T-cell (primary cell): Measurements from ENCODE around the gene RAB3D. TPM values are rescaled to one million over a fixed set of nuclear protein-coding genes. Genes with fewer than 3 reads are reported as not detected.
"Not testable (repeated sequence)": the region's sequence is repeated elsewhere in the genome, so short reads cannot be mapped to it uniquely, and the experiment has no call there.

Experiments used
- ATAC-seq, 4 experiments: fragments of 200-7000 bp in 3 of 4; fragments of 150-1000 bp in 1 of 4; cut with Tn5 transposase; replicated peaks in 1 of 4; 1 replicate in 3 of 4; 2 replicates in 1 of 4; pipeline ENCODE4 v1.10.0; 2021; ENCODE audit warnings: moderate library complexity in 3 of 4, mild to moderate bottlenecking in 2 of 4, moderate number of reproducible peaks in 1 of 4
- CTCF ChIA-PET, 2 donors: fragments of 300-600 bp; sonication (Branson Sonifier 250); formaldehyde crosslinking; loops; one replicate each; lab custom pipeline; 2022; ENCODE audit warnings: antibody characterized with exemption in 2 of 2; lab: Charles Lee
- POLR2A ChIA-PET, 2 donors: fragments of 300-600 bp; sonication (Branson Sonifier 250); formaldehyde crosslinking; loops; one replicate each; lab custom pipeline; 2022; ENCODE audit warnings: antibody characterized with exemption in 2 of 2; lab: Charles Lee
- DNase-seq, 35 experiments: peaks; one replicate each; pipeline versions ENCODE4 v3.0.0 to v3.0.0-alpha.2; 2013 to 2023
- H3K27ac ChIP-seq: one replicate; pipeline ENCODE4 v1.5.1; 2013; ENCODE audit warnings: low read length
- H3K27me3 ChIP-seq, 2 experiments: replicated peaks in 1 of 2; 1 replicate in 1 of 2; 2 replicates in 1 of 2; pipeline versions ENCODE4 v1.6.1 to v1.7.0; 2013; ENCODE audit warnings: low read length in 1 of 2, mixed read lengths in 1 of 2; ENCODE audit not compliant: control insufficient read depth in 2 of 2, insufficient read depth in 2 of 2; ENCODE audit errors: extremely low read depth in 1 of 2
- H3K36me3 ChIP-seq, 2 donors: 1 replicate in 1 of 2; 2 replicates in 1 of 2; pipeline versions ENCODE4 v1.6.1 to v1.7.0; 2013; ENCODE audit warnings: low read length in 1 of 2; ENCODE audit not compliant: control insufficient read depth in 2 of 2, insufficient read depth in 1 of 2; ENCODE audit errors: extremely low read depth in 1 of 2
- H3K4me1 ChIP-seq, 2 experiments: 1 replicate in 1 of 2; 2 replicates in 1 of 2; pipeline versions ENCODE4 v1.6.1 to v1.7.0; 2013; ENCODE audit warnings: low read length in 2 of 2, mixed read lengths in 1 of 2; ENCODE audit not compliant: insufficient read depth in 2 of 2, control insufficient read depth in 1 of 2; ENCODE audit errors: extremely low read depth in 1 of 2
- H3K4me3 ChIP-seq, 2 donors: 1 replicate in 1 of 2; 2 replicates in 1 of 2; pipeline versions ENCODE4 v1.5.1 to v1.7.0; 2013; ENCODE audit warnings: mild to moderate bottlenecking in 2 of 2, low read length in 1 of 2, moderate library complexity in 1 of 2; ENCODE audit not compliant: control insufficient read depth in 1 of 2; ENCODE audit errors: extremely low read depth in 1 of 2
- H3K9me3 ChIP-seq: 2 replicates; pipeline ENCODE4 v1.7.0; 2013
- H3K27ac Mint-ChIP-seq, 2 donors: one replicate each; pipeline ENCODE4 v1.8.0; 2020 to 2021; ENCODE audit warnings: mild to moderate bottlenecking in 2 of 2, mixed read lengths in 2 of 2
- H3K27me3 Mint-ChIP-seq, 2 donors: one replicate each; pipeline ENCODE4 v1.8.0; 2021 to 2022; ENCODE audit warnings: mixed read lengths in 2 of 2
- H3K36me3 Mint-ChIP-seq: one replicate; pipeline ENCODE4 v1.8.0; 2021; ENCODE audit warnings: mixed read lengths
- H3K4me1 Mint-ChIP-seq, 3 donors: one replicate each; pipeline ENCODE4 v1.8.0; 2020 to 2022; ENCODE audit warnings: mixed read lengths in 3 of 3, mild to moderate bottlenecking in 1 of 3
- H3K4me3 Mint-ChIP-seq, 3 donors: one replicate each; pipeline ENCODE4 v1.8.0; 2020 to 2022; ENCODE audit warnings: mild to moderate bottlenecking in 3 of 3, mixed read lengths in 3 of 3, moderate library complexity in 3 of 3
- H3K9me3 Mint-ChIP-seq, 3 donors: one replicate each; pipeline ENCODE4 v1.8.0; 2020 to 2022; ENCODE audit warnings: mixed read lengths in 3 of 3
- WGBS: methylation state at CpG from one replicate; pipeline ENCODE4 v1.1.5; 2013; ENCODE audit warnings: missing lambda C conversion rate; ENCODE audit not compliant: insufficient coverage; 5-methylcytosine and 5-hydroxymethylcytosine counted together
- total RNA-seq, 35 experiments: library from RNA in 6 of 35; stranded (reverse) in 6 of 35; fragments of 120-200 nt in 1 of 35; gene quantifications; one replicate each; pipeline versions ENCODE4 v1.2.1 to v1.2.4 and lab custom pipeline; 2013 to 2026

RAB3D gene
- total RNA-seq, 5 donors from 2014 or later (not counting 1 experiment from before 2014, with no cell fraction given), result 4.7 to 9.5 (median 8.8) TPM

- peak overlapping the region; percentile 84 to 91 for H3K4me3 ChIP-seq
- peaks cover 4 to 27% of the 10 kb centered on the region in 2 experiments for H3K4me1 ChIP-seq
- DNase-seq, result no peak
- no peak overlapping the region for H3K27ac ChIP-seq
- no peaks in the 10 kb centered on the region for H3K9me3 ChIP-seq
- ATAC-seq, result no peak
- 81% methylated on average over 4 of the region's 15 CpGs for WGBS
- peaks cover 3 to 5% (median 3%) of the 10 kb centered on the region in 3 donors for H3K9me3 Mint-ChIP-seq
- H3K27me3 ChIP-seq, result peaks cover 0 to 3% of the 10 kb centered on the region in 2 experiments
- H3K27ac Mint-ChIP-seq, result peak overlapping the region; percentile 81 to 95
- H3K36me3 Mint-ChIP-seq, result peaks cover 12% of the 10 kb centered on the region
- H3K4me1 Mint-ChIP-seq, result peaks cover 27 to 33% (median 28%) of the 10 kb centered on the region in 3 donors
- peak overlapping the region; percentile 93 to 97 (median 97) for H3K4me3 Mint-ChIP-seq
- H3K27me3 Mint-ChIP-seq, result no peaks in the 10 kb centered on the region
- ChIA-PET POLR2A (interaction anchor here in 1 of 2 donors (0.7 to 1.6 kb wide), 5 partner anchors 23 to 94 kb away, joined by 3 to 9 read pairs (median 3); partner anchors contain the start of gene SWSAP1), CTCF (interaction anchor here in 1 of 2 donors (0.5 to 2.0 kb wide), 3 partner anchors 30 to 38 kb away, joined by 4 to 18 read pairs (median 13); partner anchors contain the start of gene SWSAP1)
- peaks cover 0 to 4% of the 10 kb centered on the region in 2 donors for H3K36me3 ChIP-seq
These were observed 5.8 kb upstream of the RAB3D start for GRCh38 chr19:11345122-11345803.

- peaks cover 0 to 6% of the 10 kb centered on the region in 2 experiments for H3K27me3 ChIP-seq
- H3K4me1 Mint-ChIP-seq, result peaks cover 41 to 48% (median 46%) of the 10 kb centered on the region in 3 donors
- ATAC-seq, result no peak
- H3K9me3 ChIP-seq, result no peaks in the 10 kb centered on the region
- H3K4me1 ChIP-seq, result peaks cover 4 to 54% of the 10 kb centered on the region in 2 experiments
- DNase-seq, result no peak
- CTCF ChIA-PET, result no interaction called here
- no peak overlapping the region for H3K27ac ChIP-seq
- H3K4me3 ChIP-seq, result no peak overlapping the region
- H3K36me3 ChIP-seq, result peaks cover 0 to 4% of the 10 kb centered on the region in 2 donors
- H3K27me3 Mint-ChIP-seq, result no peaks in the 10 kb centered on the region
- no peak overlapping the region for H3K4me3 Mint-ChIP-seq
- POLR2A ChIA-PET, result no interaction called here
- H3K27ac Mint-ChIP-seq, result no peak overlapping the region
- H3K36me3 Mint-ChIP-seq, result peaks cover 5% of the 10 kb centered on the region
- WGBS, result no CpG with 5 or more reads among the region's 3 CpGs
- no peaks in the 10 kb centered on the region for H3K9me3 Mint-ChIP-seq
These were observed 3.0 kb upstream of the RAB3D start for GRCh38 chr19:11342429-11342828.

- H3K9me3 Mint-ChIP-seq, H3K27me3 Mint-ChIP-seq, H3K9me3 ChIP-seq, H3K27ac ChIP-seq, H3K36me3 ChIP-seq, POLR2A ChIA-PET, ATAC-seq, H3K27me3 ChIP-seq, DNase-seq: not testable (repeated sequence)
- H3K4me1 ChIP-seq, result peaks cover under 1 to 39% of the 10 kb centered on the region in 2 experiments
- peak overlapping the region; percentile 79 to 80 (median 79) for H3K4me3 Mint-ChIP-seq
- H3K4me1 Mint-ChIP-seq, result peaks cover 18 to 31% (median 28%) of the 10 kb centered on the region in 3 donors
- H3K27ac Mint-ChIP-seq, result peak overlapping the region in 1 of 2 donors; percentile 68
- WGBS, result 89% methylated on average over 6 of the region's 8 CpGs
- peak overlapping the region; percentile 52 to 58 for H3K4me3 ChIP-seq
- H3K36me3 Mint-ChIP-seq, result peaks cover 22% of the 10 kb centered on the region
- CTCF ChIA-PET, result interaction anchor here in 1 of 2 donors (0.6 kb wide), 1 partner anchor 36 kb away, joined by 9 read pairs; no protein-coding TSS in a partner anchor
These were observed 626 bp upstream of the RAB3D start for GRCh38 chr19:11340099-11340467.

GRCh38 chr19:11338569-11339253 lies 746 bp downstream of the RAB3D start:
- H3K4me1 ChIP-seq, result peaks cover 0 to 33% of the 10 kb centered on the region in 2 experiments
- H3K9me3 ChIP-seq, result no peaks in the 10 kb centered on the region
- ChIA-PET POLR2A (interaction anchor here (0.5 to 0.6 kb wide), 2 partner anchors 44 to 410 kb away, joined by 3 to 11 read pairs; no protein-coding TSS in a partner anchor), CTCF (no interaction called here)
- peak overlapping the region; percentile 79 to 80 (median 79) for H3K4me3 Mint-ChIP-seq
- H3K36me3 ChIP-seq, result peaks cover 4 to 11% of the 10 kb centered on the region in 2 donors
- H3K27me3 Mint-ChIP-seq, result no peaks in the 10 kb centered on the region
- peak overlapping the region; percentile 23 for H3K27ac ChIP-seq
- peak overlapping the region; percentile 81 to 84 for H3K27ac Mint-ChIP-seq
- no peaks in the 10 kb centered on the region for H3K9me3 Mint-ChIP-seq
- DNase-seq, result no peak
- 68% methylated on average over 15 of the region's 21 CpGs for WGBS
- H3K27me3 ChIP-seq, result peaks cover 0 to 3% of the 10 kb centered on the region in 2 experiments
- peak in 2 of 4 experiments; percentile 16 to 22 for ATAC-seq
- peaks cover 31% of the 10 kb centered on the region for H3K36me3 Mint-ChIP-seq
- peaks cover 11 to 26% (median 25%) of the 10 kb centered on the region in 3 donors for H3K4me1 Mint-ChIP-seq
- peak overlapping the region; percentile 52 to 58 for H3K4me3 ChIP-seq

- no peak for ATAC-seq
- POLR2A ChIA-PET, result interaction anchor here in 1 of 2 donors (0.5 kb wide), 1 partner anchor 45 kb away, joined by 11 read pairs; no protein-coding TSS in a partner anchor
- Mint-ChIP-seq H3K4me3 (peak overlapping the region in 1 of 3 donors; percentile 79), H3K36me3 (peaks cover 31% of the 10 kb centered on the region), H3K27me3 (no peaks in the 10 kb centered on the region), H3K27ac (peak overlapping the region; percentile 36 to 44), H3K9me3 (no peaks in the 10 kb centered on the region), H3K4me1 (peaks cover 11 to 26% (median 25%) of the 10 kb centered on the region in 3 donors)
- WGBS, result 96% methylated on average over 5 of the region's 7 CpGs
- H3K27ac ChIP-seq, result no peak overlapping the region
- no peak overlapping the region for H3K4me3 ChIP-seq
- H3K27me3 ChIP-seq, result peaks cover 0 to 3% of the 10 kb centered on the region in 2 experiments
- H3K9me3 ChIP-seq, result no peaks in the 10 kb centered on the region
- CTCF ChIA-PET, result interaction anchor here in 1 of 2 donors (0.7 kb wide), 1 partner anchor 48 kb away, joined by 6 read pairs; no protein-coding TSS in a partner anchor
- H3K4me1 ChIP-seq, result peaks cover 0 to 33% of the 10 kb centered on the region in 2 experiments
- DNase-seq, result no peak
- peaks cover 0 to 13% of the 10 kb centered on the region in 2 donors for H3K36me3 ChIP-seq
These were observed 1.3 kb downstream of the RAB3D start for GRCh38 chr19:11338121-11338520.

GRCh38 chr19:11337080-11337479 lies 2.4 kb downstream of the RAB3D start:
- no peak overlapping the region for H3K4me3 Mint-ChIP-seq
- Histone ChIP-seq H3K4me3 (no peak overlapping the region), H3K4me1 (peaks cover 0 to 33% of the 10 kb centered on the region in 2 experiments), H3K27me3 (peaks cover 0 to 3% of the 10 kb centered on the region in 2 experiments), H3K36me3 (peaks cover 0 to 16% of the 10 kb centered on the region in 2 donors), H3K9me3 (no peaks in the 10 kb centered on the region), H3K27ac (no peak overlapping the region)
- peaks cover 11 to 26% (median 25%) of the 10 kb centered on the region in 3 donors for H3K4me1 Mint-ChIP-seq
- H3K27me3 Mint-ChIP-seq, result no peaks in the 10 kb centered on the region
- peaks cover 29% of the 10 kb centered on the region for H3K36me3 Mint-ChIP-seq
- WGBS, result 10% methylated on average over 12 of the region's 14 CpGs
- POLR2A ChIA-PET, result no interaction called here
- CTCF ChIA-PET, result no interaction called here
- ATAC-seq, result no peak
- H3K27ac Mint-ChIP-seq, result peak overlapping the region; percentile 63 to 64
- DNase-seq, result peak in 1 of 35 experiments; percentile 19
- no peaks in the 10 kb centered on the region for H3K9me3 Mint-ChIP-seq
